K562 (cell line): ENCODE measurements around the gene MYO1F. TPM values are rescaled to one million over a fixed set of nuclear protein-coding genes. Genes with fewer than 3 reads are reported as not detected.

Experiments
- CTBP1 ChIP-seq: fragments of 450-650 bp; IDR thresholded peaks from 2 replicates; pipeline ENCODE4 v1.6.1; 2016; ENCODE audit warnings: borderline replicate concordance
- ETS2 ChIP-seq: IDR thresholded peaks from 2 replicates; pipeline ENCODE4 v1.6.1; 2016; ENCODE audit warnings: borderline replicate concordance, missing genetic modification characterization, mild to moderate bottlenecking, moderate library complexity, missing compliant biosample characterization; ENCODE audit not compliant: poor library complexity, severe bottlenecking
- GABPA ChIP-seq: fragments of 200-800 bp; sonication (Bioruptor generic); conservative IDR thresholded peaks from 2 replicates; pipeline ENCODE4 v1.6.1; 2016; ENCODE audit warnings: low read depth, missing genetic modification characterization, missing compliant biosample characterization
- GATAD2A ChIP-seq: fragments of 450-650 bp; IDR thresholded peaks from 2 replicates; pipeline ENCODE4 v1.6.1; 2017
- GTF2A2 ChIP-seq: IDR thresholded peaks from 2 replicates; pipeline ENCODE4 v1.6.1; 2016; ENCODE audit warnings: mild to moderate bottlenecking, missing genetic modification characterization, missing compliant biosample characterization
- HDAC2 ChIP-seq: fragments of 450-650 bp; IDR thresholded peaks from 2 replicates; pipeline ENCODE4 v1.6.1; 2016; ENCODE audit warnings: mild to moderate bottlenecking
- ILF3 ChIP-seq: fragments of 450-650 bp; IDR thresholded peaks from 2 replicates; pipeline ENCODE4 v1.6.1; 2018; ENCODE audit warnings: antibody characterized with exemption, mild to moderate bottlenecking, moderate library complexity, borderline replicate concordance
- NELFE ChIP-seq: IDR thresholded peaks from 2 replicates; pipeline ENCODE4 v1.6.1; 2011; ENCODE audit warnings: mild to moderate bottlenecking; ENCODE audit not compliant: insufficient read depth, insufficient read length
- PTTG1 ChIP-seq: fragments of 450-650 bp; IDR thresholded peaks from 2 replicates; pipeline ENCODE4 v1.6.1; 2016; ENCODE audit warnings: low read depth, mild to moderate bottlenecking, missing genetic modification characterization, missing compliant biosample characterization
- SAFB ChIP-seq: fragments of 200-400 bp; formaldehyde crosslinking; IDR thresholded peaks from 2 replicates; pipeline ENCODE4 v1.6.1; 2017; ENCODE audit warnings: low read depth, low read length, borderline replicate concordance
- ZNF121 ChIP-seq: sonication (generic); formaldehyde crosslinking; conservative IDR thresholded peaks from 2 replicates; pipeline ENCODE4 v1.8.0; 2022; ENCODE audit warnings: missing genetic modification reagents
- ZNF384 ChIP-seq: IDR thresholded peaks from 2 replicates; pipeline ENCODE4 v1.6.1; 2012; ENCODE audit warnings: low read depth, low read length, improper control_type of control experiment
- ZNF507 ChIP-seq: conservative IDR thresholded peaks from 2 replicates; pipeline ENCODE4 v1.6.1; 2017; ENCODE audit warnings: missing genetic modification characterization, missing compliant biosample characterization
- ZNF696 ChIP-seq: fragments of 250-450 bp; sonication (Bioruptor Pico); conservative IDR thresholded peaks from 2 replicates; pipeline ENCODE4 v1.4.0; 2020; ENCODE audit warnings: mild to moderate bottlenecking, moderate library complexity
- polyA plus RNA-seq, 8 experiments: library from polyadenylated mRNA; depleted of rRNA in 4 of 8; stranded (reverse) in 5 of 8; unstranded in 3 of 8; fragments of >200 nt; fragmentation: Nextera tagmentation in 2 of 8; fragmentation: Illumina TruSeq in 1 of 8; extraction: Ambion mirVana in 2 of 8; extraction: Trizol in 1 of 8; gene quantifications; 2 replicates each; pipeline versions ENCODE4 v1.2.1 to v1.2.3, GENCODE V29; 2011 to 2014; ENCODE audit warnings: inconsistent platforms in 1 of 8, missing spikeins in 1 of 8
- total RNA-seq, 7 experiments: library from RNA; depleted of rRNA in 6 of 7; stranded (reverse); fragments of >200 nt in 6 of 7; fragmentation: Illumina TruSeq in 2 of 7; extraction: Trizol in 2 of 7; gene quantifications; 2 replicates each; pipeline versions ENCODE4 v1.2.1 to v1.2.3, GENCODE V29; 2011 to 2021; ENCODE audit warnings: low replicate concordance in 1 of 7
- TF ChIP-seq, protein P1 (sequence below): fragments of 450-650 bp; formaldehyde crosslinking; IDR thresholded peaks from 2 replicates; pipeline ENCODE4 v1.4.0; 2020; ENCODE audit warnings: mild to moderate bottlenecking, moderate library complexity
- TF ChIP-seq, protein P2 (sequence below): IDR thresholded peaks from 3 replicates; pipeline ENCODE4 v1.6.1; 2011; ENCODE audit warnings: borderline replicate concordance, mild to moderate bottlenecking, moderate library complexity; ENCODE audit not compliant: insufficient read length; ENCODE audit errors: extremely low read depth

MYO1F gene
- total and polyA plus RNA-seq, 9 of the 15 experiments (the other 6 are each of a cell fraction or from before 2014, with no cell fraction given), result 0.78 to 9.4 (median 4.3) TPM

DNA sequence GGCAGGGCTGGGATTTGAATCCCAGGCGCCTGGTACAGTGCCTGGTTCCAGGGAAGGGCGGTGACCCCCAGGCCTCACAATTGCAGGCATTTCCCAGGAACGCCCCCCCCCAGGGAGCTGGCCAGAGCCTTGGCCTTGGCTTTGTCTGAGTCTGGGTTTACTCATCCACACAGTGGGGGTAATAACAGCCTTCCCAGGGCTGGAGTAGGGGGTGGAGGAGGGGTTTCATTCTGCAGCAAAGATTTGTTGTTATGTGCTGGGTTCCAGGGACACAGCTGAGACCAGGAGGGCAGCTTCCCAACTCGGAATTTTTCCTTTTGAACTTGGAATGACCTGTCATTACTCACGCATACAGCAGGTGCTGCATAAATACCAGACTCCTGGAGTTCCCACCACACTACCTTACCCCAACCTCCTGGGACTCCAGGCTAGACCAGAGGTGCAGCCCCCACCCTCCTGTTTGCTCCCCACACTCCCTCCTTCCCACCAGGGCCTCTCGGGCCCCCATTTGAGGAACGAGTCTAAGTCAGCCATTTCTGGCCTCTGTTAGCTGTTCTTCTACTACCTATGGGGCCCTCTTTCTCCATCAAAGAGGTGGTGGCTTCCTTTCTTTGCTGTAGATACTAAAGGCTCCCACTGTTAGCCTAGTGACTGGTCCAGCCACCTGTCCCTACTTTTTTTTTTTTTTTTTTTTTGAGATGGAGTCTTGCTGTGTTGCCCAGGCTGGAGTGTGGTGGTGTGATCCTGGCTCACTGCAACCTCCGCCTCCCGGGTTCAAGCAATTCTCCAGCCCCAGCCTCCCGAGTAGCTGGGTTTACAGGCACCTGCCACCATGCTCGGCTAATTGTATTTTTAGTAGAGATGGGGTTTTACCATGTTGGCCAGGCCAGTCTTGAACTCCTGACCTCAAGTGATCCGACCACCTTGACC, 34.9 kb upstream of the MYO1F start (continued):
- TF ChIP-seq ZNF121 (CRISPR knock-in tag) (peak; percentile 49; the same call in 1 of the 2 replicates), ILF3 (no peak), SAFB (no peak), GABPA (tag) (no peak), HDAC2 (peak; percentile 9; the same call in 1 of the 2 replicates), ZNF696 (no peak), NELFE (no peak), GTF2A2 (tag) (no peak), ZNF384 (peak; percentile 41), ETS2 (no peak), PTTG1 (tag) (no peak), CTBP1 (no peak), ZNF507 (tag) (no peak), GATAD2A (no peak)
- TF ChIP-seq, protein P1, sequence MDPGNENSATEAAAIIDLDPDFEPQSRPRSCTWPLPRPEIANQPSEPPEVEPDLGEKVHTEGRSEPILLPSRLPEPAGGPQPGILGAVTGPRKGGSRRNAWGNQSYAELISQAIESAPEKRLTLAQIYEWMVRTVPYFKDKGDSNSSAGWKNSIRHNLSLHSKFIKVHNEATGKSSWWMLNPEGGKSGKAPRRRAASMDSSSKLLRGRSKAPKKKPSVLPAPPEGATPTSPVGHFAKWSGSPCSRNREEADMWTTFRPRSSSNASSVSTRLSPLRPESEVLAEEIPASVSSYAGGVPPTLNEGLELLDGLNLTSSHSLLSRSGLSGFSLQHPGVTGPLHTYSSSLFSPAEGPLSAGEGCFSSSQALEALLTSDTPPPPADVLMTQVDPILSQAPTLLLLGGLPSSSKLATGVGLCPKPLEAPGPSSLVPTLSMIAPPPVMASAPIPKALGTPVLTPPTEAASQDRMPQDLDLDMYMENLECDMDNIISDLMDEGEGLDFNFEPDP, result no peak
- TF ChIP-seq, protein P2, sequence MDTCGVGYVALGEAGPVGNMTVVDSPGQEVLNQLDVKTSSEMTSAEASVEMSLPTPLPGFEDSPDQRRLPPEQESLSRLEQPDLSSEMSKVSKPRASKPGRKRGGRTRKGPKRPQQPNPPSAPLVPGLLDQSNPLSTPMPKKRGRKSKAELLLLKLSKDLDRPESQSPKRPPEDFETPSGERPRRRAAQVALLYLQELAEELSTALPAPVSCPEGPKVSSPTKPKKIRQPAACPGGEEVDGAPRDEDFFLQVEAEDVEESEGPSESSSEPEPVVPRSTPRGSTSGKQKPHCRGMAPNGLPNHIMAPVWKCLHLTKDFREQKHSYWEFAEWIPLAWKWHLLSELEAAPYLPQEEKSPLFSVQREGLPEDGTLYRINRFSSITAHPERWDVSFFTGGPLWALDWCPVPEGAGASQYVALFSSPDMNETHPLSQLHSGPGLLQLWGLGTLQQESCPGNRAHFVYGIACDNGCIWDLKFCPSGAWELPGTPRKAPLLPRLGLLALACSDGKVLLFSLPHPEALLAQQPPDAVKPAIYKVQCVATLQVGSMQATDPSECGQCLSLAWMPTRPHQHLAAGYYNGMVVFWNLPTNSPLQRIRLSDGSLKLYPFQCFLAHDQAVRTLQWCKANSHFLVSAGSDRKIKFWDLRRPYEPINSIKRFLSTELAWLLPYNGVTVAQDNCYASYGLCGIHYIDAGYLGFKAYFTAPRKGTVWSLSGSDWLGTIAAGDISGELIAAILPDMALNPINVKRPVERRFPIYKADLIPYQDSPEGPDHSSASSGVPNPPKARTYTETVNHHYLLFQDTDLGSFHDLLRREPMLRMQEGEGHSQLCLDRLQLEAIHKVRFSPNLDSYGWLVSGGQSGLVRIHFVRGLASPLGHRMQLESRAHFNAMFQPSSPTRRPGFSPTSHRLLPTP, result no peak
